Lung microvascular endothelial cell (primary cell): ENCODE data around the gene CCT8L2. TPM values are rescaled to one million over a fixed set of nuclear protein-coding genes. Genes with fewer than 3 reads are reported as not detected.
"Not testable (repeated sequence)": the region's sequence is repeated elsewhere in the genome, so short reads cannot be mapped to it uniquely, and the experiment has no call there.

Source experiments
- DNase-seq, 2 donors: peaks; one replicate each; pipeline versions ENCODE4 v3.0.0 to v3.0.0-alpha.2; 2010; ENCODE audit warnings: low read depth in 2 of 2
- total RNA-seq: library from RNA; depleted of rRNA; stranded (reverse); fragments of >200 nt; gene quantifications from 2 replicates; pipeline ENCODE4 v1.2.1, GENCODE V29; 2014

The CCT8L2 gene, protein sequence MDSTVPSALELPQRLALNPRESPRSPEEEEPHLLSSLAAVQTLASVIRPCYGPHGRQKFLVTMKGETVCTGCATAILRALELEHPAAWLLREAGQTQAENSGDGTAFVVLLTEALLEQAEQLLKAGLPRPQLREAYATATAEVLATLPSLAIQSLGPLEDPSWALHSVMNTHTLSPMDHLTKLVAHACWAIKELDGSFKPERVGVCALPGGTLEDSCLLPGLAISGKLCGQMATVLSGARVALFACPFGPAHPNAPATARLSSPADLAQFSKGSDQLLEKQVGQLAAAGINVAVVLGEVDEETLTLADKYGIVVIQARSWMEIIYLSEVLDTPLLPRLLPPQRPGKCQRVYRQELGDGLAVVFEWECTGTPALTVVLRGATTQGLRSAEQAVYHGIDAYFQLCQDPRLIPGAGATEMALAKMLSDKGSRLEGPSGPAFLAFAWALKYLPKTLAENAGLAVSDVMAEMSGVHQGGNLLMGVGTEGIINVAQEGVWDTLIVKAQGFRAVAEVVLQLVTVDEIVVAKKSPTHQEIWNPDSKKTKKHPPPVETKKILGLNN
- total RNA-seq: not detected in 2 replicates

DNA sequence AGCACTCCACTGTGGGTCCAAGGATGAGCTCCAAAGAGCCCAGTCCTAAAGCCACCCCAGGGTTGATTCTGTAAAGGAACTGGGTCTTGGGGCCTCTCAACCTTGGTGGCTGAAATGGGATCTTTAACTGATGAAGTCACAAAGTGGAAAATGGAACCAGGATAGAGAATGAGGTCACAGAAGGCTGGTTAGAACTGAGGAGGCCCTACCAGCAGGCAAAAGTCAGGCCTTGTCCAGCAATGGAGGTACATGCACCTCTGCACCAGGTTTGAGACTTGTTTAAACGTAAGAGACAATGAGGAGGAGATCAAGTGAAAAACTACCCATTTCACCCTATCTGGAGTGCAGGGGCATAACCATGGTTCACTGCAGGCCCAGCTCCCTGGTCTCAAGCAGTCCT is at the start of gene CCT8L2:
Gene CCT8L2, minus strand, starts transcription at position 101 of the 400 bp plus-strand sequence. CDS start 260 bp downstream, outside the sequence.
- not testable (repeated sequence) for DNase-seq

DNA sequence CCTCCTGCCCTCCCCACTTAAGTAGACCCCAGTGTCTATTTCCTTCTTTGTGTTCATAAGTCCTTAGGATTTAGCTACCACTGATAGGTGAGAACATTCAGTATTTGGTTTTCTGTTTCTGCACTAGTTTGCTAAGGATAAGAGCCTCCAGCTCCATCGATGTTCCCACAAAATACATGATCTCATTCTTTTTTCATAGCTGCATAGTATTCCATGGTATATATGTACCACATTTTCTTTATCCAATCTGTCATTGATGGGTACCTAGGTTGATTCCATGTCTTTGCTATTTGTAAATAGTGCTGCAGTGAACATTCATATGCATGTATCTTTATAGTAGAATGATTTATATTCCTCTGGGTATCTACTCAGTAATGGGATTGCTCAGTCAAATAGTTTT is 42.8 kb upstream of the CCT8L2 start:
- not testable (repeated sequence) for DNase-seq

DNA sequence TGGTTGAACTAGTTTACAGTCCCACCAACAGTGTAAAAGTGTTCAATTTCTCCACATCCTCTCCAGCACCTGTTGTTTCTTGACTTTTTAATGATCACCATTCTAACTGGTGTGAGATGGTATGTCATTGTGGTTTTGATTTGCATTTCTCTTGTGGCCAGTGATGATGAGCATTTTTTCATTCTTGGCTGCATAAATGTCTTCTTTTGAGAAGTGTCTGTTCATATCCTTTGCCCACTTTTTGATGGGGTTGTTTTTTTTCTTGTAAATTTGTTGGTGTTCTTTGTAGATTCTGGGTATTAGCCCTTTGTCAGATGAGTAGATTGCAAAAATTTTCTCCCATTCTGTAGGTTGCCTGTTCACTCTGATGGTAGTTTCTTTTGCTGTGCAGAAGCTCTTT is 41.5 kb upstream of the CCT8L2 start:
- DNase-seq: not testable (repeated sequence)

DNA sequence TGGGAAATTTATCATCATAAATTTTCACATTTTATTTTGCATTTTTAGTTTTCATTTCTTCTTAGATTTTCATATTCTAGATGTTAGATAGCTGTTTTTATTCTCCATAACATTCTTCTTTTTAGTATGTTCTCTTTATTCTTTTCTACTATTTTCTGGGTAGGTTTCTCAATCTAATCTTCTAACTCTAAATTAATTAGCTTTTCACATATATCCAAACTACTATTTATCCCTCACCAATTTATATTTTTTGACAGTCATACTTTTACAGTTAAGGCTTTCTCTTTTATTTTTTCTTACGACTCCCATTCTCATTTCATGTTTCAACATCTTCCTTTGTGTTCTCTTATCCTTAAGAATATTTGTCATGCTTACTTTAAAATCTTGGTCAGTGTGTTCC is 35.9 kb upstream of the CCT8L2 start:
- DNase-seq: not testable (repeated sequence)

DNA sequence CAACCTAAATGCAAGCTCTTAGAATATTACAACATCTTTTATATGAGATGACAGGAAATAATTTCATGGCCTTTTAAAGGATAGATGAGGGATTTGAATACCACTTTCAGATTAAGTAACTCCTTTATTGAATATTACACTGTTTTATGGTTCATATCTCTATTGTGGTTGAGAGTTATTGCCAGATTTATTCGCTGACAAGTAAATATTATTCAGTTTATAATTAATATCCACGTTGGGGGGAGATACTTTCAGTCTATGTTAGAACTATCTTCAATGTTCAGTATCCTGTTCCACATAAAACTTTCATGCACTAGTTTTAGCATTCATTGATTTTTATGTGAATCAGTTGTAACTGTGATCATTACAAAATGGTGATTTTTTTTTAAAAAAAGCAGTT is 32.4 kb upstream of the CCT8L2 start:
- not testable (repeated sequence) for DNase-seq

DNA sequence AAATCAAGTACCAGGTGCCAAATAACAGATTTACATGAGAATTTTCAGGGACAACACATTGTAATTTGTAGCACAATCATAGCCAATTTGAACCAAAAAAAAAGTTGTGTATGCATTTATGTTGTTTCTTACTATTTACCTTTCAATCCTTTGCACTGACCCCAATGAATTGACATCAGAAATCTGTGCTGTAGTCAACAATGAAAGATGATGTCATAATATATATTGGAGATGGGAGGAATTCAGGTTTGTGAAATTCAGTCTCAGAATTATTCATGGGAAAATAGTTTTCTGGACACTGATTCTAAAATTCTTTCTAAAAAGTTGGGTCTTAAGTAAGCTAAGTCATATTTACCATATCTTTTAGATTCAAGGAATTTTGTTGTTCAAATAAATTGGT is 31.0 kb upstream of the CCT8L2 start:
- DNase-seq: not testable (repeated sequence)

DNA sequence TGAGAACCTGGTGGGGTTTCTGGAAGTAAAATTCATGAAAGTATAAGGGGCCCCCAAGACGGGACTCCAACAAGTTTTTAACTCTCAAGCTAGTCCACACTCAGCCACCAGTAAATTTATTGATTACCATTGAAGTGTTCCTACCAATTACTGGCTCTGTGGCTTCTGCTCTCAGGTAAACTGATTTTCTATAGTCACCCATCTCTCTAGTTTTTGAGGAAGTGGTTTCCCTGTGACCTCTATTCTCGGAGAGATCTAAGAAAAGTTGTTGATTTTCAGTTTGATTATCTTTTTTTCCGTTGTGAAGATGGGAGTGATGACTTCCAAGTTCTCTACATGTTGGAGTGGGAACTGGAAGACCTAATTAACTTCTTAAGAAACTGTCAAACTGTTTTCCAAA is 24.9 kb upstream of the CCT8L2 start:
- not testable (repeated sequence) for DNase-seq

DNA sequence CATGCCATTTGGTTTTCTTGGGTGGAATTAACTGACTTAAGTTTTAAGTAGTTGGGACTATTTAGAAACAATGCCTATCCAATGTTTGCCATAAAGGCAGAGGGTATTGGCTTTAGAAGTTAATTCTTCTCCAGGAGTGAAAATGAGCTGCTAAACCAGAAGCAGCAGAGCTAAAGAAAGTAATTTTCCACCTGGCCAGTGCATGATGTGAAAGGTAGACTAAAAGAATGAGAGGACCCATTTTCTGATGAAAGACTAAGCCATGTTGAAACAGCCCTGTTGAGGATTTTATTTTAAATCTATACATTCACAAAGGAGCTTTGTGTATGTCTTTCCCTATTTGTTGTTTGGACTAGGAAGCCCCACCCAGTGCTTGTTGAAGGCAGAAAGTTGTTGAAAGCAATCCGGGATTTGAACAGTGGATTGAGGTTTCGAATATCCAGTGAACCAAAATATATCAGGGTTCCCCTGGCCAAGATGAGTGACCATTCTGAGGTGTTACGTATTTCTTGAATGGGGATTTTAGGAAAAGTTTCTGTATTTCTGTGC is 23.9 kb upstream of the CCT8L2 start:
- DNase-seq: not testable (repeated sequence)

DNA sequence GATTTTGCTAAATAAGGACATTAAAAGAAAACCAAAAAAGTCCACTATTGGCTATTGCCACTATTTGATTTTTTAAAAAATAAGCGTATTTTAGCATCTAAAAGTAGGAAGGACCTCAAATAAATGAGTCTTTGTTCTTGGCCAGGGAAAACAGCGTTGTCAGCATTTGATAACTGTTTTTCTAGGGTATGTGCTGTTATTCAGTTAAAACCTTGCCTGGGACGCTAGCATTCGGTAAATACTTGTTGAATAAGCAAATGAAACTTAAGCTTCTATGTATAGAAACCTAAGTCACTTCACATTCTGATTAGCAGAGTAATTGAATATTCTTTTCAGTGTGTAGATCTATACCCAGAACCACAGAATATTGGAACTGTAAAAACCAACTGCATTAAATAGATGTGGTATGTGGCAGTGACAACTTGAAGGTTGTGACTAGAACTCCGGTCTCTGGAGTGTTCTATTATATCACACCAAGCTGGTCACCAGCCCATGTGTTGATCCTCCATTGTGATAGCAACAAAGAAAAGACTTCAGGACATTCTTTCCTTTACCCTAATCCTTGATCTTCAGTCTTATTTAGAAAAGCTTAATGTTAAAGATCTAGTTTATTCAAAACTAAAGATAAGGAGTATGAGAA is 23.1 kb upstream of the CCT8L2 start:
- not testable (repeated sequence) for DNase-seq

DNA sequence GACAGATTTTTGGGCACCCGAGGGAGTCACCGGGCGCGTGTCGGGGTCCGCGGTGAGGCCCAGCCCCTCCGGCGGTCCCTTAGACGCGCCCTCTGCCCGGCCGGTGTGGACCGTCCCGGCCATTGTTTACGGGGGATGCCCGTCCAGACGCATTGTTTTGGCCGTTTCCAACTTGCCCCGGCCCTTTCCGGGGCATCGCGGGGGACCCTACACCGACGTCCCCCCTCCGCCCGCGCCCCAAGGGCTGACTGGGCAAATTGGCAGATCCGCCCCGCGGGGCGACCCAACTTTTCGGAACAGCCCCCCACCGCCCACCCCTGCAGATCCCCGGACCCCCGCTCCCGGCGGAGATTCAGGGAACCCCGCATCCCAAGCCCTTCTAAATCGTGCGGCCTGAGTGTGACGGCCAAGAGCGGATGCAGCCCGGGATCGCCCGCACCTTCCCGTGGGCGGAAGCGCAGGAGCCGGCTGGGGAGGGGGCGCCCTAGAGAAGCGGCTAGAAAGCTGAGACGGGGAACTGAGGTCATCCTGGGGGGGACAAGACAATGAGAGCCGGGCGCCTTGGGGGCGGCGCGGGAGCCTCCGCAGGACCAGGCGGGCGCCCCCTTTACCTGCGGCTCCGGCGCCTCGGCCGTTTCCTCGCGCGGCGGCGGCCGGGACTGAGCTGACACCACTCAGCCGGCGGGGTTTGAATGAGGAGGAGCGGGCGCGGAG is 17.1 kb upstream of the CCT8L2 start:
- no peak for DNase-seq

DNA sequence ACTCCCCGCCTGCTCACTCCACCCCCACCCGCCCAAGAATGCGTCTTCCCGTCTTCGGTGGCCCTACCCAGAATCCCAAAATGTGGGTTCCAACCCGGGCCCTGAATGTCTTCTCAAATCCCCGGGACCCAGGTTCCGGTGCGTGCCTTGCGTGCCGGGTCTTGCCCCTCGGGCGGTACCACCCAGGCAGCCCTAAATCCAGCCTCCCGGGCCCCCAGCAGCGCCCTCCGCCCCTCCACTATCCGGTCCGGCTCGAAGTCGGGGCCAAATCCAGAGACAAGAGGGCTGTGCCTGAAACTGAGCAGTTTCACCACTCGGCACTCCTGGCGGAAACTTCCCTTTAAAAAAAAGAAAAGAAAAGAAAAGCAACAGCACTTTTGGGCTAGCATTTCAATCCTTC is 16.3 kb upstream of the CCT8L2 start:
- DNase-seq: no peak

DNA sequence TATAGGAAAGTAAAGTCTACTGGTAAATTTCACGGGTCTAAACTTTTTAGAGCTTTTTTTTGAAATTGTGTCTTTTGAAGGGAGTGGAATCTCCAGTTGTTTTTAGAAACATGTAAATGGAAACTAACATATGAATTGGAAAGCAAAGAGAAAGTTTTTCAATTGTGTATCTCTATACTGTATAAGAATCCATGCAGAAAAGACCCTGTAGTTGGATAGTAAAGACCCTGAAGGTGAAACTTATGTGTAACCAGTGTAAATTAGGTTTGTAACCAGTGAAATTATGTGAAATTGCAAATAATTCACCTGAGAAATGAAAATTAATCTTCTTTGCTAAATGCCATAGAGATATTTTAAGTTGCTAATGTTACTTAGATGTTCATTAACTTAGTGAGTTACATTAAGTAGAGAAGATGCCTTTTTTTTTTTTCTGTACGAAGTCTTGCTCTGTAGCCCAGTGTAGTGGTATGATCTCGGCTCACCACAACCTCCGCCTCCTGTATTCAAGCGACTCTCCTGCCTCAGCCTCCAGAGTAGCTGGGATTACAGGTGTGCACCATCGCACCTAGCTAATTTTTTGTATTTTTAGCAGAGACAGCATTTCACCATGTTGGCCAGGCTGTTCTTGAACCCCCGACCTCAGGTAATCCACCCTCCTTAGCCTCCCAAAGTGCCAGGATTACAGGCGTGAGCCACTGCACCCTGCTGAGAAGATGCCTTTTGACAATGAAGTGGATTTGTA is 11.8 kb upstream of the CCT8L2 start:
- not testable (repeated sequence) for DNase-seq

DNA sequence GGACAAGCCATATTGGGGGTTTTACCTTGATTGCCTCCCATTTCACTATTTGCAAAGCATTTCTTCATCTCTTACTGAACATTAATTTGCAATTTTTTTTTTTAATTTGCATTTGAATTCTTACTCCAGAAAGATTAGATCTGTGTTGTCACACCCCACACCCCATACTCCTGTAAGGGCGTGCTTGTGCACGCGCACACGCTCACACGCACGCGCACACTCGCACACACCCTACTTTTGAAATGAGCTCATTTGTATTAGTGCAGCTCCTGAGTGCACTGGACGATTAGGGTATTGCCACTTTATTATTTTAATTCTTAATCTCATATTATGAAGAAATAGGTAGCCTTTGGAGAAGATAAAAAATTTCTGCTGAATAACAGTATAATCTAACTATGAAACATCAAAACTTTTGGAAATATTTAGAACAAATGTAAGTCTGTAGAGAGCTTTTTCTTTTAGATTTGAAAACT is 11.2 kb upstream of the CCT8L2 start:
- DNase-seq: not testable (repeated sequence)

DNA sequence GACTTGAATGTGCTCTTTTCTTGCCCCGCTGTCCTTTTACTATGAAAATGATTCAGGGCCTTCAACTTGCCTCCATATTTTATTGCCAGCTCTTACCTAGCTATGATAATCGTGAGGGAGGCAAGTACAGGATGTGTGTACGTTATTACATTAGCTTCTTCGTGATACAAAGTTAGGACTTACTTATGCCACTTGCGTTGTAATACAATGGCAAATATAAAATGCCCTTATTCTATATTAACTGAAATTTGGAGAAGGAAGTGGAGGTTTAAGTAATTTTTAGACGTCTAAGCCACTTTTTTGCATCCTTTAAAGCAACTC is 10.8 kb upstream of the CCT8L2 start:
- DNase-seq: no peak

DNA sequence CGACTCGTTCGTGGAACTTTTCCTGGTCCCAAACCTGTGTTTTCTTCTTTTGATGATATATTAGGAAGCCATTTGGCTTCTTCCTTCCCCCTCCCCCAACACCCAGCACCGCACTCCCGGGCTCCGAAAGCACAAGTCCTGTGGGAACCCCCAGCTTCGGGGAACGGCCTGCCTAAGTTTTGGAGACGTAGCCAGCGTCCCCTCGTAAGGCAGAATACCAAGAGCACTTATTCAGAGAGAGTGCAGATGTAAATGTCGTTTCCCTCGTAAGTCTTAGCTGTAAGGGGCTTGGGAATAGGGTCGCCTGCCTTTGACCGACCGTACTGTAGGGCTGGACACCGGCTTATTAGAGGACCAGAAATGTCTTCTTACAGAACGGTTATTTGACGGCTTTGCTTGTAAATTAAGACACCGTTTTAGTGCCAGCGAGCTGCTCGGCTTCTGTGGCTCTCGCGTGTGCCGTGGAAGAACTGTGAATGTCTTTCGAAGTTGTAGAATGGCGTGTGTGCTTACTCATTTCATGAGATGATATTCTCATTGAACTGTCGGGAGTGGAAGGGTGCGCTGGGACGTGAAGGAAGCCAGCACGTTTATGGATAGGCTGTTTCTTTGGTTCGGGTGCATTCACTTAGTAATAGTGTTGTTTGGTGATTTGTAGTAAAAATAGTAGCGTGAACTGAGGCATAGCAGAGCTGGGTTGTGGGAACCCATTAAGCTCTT is 10.3 kb upstream of the CCT8L2 start:
- not testable (repeated sequence) for DNase-seq

DNA sequence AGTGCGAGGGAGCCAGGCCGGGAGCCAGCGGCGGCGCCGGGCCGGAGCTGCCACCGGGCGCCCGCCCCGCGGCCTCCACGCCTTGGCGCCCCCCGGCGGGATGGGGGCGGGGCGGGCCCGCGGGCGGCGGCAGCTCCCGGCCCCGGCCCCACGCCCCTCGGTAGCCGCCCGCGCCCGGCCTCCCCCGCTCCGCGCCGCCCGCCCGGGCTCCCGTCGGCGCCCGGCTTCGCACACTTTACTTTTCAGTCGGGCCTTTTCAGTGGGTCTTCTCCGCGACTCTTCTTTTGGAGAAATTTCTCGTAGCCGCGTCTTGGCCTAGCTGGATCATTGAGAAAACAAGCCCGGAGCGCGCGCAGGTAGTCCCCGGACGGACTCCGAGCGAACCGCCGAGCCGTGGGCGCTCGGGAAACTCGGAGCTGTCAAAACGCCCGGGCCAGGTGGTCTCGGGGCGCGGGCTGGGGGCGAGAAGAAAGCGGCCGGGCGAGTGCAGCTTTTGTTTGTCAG is 9.7 kb upstream of the CCT8L2 start:
- not testable (repeated sequence) for DNase-seq

DNA sequence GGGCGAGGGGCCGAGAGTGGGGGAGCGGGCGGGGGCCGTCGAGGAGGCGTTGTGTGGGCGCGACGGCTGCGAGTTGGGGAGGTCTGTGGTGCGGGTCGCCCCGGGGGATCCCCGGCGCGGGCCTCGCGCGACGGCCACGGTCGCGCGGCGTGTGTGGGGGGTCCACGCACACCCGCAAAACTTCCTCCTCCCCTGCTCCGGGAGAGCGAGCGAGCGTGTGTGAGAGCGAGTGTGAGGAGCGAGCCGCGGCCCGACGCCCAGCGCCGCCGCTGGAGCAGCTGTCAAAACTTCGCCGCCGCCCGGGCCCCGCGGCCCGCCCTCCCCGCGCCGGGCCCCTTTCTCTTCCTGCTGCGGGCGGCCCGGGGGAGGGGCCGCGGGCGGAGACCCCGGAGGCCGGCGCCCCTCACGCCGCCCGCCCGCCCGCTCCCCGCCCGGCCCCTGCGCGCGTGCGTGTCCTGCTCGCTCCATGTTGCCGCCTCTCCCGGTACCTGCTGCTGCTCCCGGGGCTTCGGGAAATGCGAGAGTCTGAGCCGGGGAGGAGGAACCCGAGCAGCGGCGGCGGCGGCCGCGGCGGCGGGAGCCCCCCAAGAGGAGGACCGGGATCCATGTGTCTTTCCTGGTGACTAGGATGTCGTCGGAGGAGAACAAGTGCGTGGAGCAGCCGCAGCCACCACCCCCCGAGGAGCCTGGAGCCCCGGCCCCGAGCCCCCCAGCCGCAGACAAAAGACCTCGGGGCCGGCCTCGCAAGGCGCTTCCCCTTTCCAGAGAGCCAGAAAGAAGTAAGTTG is 9.0 kb upstream of the CCT8L2 start:
- peak in 1 of 2 donors; percentile 0 for DNase-seq

DNA sequence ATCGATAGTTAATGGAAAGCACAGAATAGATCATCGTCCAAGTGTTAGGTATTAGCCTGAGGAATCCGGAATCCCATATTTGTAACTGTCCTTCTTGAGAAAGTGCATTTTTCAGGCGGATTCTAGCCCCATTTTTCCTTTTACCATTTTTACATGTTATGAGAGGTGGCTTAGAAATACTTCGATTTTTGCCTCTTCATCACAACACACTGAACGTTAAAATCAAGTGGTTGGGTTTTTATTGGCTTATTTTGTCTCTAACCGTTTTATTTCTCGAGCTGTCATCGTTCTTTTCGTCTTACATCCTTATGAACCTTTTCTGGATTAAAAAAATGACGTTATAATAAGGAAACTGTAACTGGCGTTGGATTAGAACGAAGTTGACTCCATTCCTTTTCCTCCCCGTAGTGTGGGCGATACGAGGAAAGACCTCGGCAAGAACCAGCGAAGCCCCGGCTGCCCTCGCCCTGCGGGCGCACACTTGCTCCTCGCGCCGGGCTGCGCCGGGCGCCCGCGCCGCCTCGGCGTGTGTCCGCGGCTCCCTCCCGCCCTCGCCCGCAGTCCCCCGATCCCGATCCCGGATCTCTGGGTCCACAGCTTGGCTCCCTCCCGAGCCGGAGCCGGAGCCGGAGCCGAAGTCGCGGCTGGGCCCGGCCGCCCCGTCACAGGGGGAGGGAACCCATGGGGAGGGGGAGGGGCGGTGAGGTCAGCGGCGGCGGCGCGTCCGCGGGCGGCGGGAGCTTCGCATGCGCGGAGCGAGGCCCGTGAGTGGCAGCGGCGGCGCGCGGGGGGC is 8.2 kb upstream of the CCT8L2 start:
- DNase-seq: peak in 1 of 2 donors; percentile 37
